ENCODE measurements around the gene UEVLD.

Gene UEVLD

GRCh38 chr11:18498039-18498438, 90.5 kb downstream of the UEVLD start:
- no peak for DNase-seq (ENCODE audit: low read depth)

DNA sequence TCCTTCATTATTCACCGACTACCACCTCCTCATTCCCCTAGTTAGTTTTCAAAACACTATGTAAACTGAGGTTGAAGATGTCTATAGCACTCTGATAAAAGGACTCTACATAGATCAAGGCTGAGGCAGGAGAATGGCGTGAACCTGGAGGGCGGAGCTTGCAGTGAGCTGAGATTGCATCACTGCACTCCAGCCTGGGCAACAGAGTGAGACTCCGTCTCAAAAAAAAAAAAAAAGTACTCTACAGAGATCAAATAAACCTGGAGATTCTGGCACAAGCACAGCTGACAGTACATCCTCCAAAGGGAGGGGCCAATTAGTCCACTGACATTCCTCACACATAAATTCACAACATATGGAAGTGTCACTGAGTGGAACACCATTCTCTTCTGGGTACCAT, 92.8 kb downstream of the UEVLD start:
- DNase-seq (ENCODE audit: low read depth), result no peak

DNA sequence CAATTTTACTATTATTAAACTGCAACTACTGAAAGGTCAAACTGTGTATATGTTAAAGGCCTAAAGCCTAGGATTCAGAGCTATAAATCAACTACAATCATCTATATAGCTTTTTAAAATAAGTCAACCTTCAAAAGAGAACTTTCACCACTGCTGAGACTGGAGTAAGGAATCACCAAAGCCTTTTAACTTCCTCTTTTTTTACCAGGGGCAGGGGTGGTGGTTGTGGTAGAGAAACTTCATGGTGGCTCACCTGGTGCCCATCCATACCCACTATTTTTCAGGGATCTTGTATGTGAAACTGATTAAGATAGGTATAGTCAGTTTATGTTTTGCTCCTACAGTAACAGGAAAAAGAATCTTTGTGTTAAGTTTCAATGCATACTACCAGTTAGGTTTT, 93.3 kb downstream of the UEVLD start:
- no peak for DNase-seq (ENCODE audit: low read depth)

DNA sequence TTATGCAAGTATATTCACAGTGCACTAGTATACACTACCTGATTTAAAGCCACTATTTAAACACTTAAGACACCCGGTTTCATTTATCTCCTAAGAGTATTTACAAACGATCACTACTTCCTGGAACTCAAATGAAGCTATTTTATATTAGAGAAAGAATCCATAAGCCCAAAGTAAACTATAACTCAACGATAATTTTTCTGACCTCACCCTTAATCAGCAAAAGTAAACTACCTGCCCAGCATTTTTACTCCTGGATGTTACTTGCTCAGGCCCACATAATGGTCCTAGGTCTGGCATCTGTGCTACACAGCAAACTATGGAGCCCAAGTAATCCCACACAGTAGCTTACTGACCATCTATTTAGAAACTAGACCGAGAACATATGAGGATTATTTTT, 95.2 kb downstream of the UEVLD start:
- no peak for DNase-seq (ENCODE audit: low read depth)

DNA sequence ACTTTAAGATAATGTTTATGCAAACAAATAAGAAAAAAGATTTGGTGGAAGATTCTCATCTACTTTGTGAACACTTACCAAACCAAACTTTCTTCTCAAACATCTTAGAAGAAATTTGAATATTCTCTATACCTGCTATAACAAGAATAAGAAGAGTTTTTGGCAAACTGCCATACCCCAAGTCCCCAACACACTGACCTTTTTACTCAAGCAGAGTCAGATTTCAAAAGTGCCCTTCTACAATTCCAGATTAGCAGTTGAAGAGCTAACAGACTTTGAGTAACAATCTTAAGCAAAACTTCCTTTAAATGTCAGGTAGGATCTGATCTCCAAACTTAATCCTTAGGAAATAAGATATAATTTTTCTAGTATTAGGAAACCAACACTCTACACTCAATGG, 95.6 kb downstream of the UEVLD start:
- no peak for DNase-seq (ENCODE audit: low read depth)

GRCh38 chr11:18491924-18492323, 96.6 kb downstream of the UEVLD start:
- no peak for DNase-seq (ENCODE audit: low read depth)

- no peak for DNase-seq (ENCODE audit: low read depth)
Observed at GRCh38 chr11:18490736-18491485, 97.6 kb downstream of the UEVLD start.

DNA sequence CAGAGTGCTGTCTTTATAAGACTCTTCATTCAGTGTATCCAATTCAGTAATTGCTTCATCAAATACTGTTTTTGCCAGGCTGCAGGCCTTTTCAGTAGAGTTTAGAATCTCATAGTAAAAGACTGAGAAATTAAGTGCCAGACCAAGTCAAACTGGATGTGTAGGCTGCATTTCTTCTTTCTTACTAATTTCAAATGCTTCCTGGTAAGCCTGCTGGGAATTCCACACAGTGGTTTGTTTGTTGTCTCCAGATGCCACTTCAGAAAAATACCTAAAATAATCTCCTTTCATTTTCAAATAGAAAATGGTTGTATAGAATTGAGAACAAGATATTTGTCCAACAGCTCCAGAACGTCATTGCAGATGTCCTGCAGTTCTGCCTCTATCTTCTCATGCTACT, 98.2 kb downstream of the UEVLD start:
- no peak for DNase-seq (ENCODE audit: low read depth)

DNA sequence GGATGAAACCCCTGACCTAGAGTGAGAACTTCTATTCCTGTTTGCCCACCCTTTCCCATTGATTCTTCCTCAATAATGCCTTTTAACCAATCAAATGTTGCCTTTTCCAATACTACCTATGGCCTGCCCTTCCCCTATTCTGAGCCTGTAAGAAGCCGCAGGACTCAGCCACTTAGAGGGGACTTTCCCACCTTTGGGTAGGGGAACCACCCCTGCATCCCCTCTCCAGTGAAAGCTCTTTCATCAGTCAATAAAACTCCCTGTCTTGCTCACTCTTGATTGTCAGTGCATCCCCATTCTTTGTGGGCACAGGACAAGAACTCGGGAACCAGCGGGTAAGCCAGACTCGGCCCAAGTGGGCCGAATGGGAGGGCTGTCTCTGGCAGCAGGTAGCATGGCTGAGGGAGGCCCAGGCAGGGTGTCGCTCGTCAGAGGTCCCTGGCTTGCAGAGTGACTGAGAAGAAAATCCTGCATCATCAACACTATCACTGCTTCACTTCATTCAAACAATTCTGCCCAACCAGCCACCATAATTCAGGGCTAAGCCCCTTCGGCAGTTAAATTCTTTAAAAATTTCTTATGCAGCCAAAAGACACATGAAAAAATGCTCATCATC, 102.5 kb downstream of the UEVLD start:
- DNase-seq (ENCODE audit: low read depth), result no peak
